Gastroesophageal sphincter (tissue), 3 donors: ENCODE results near the gene PCDHAC1.

ENCODE experiments used
- POLR2A ChIP-seq, 2 donors: fragments of 450-650 bp; IDR thresholded peaks; one replicate each; pipeline ENCODE4 v1.6.1; 2017; ENCODE audit warnings: antibody characterized with exemption in 2 of 2, mild to moderate bottlenecking in 2 of 2, moderate library complexity in 1 of 2
- POLR2AphosphoS5 ChIP-seq: sonication (generic); formaldehyde crosslinking; IDR thresholded peaks from one replicate; pipeline ENCODE4 v1.6.1; 2017; ENCODE audit warnings: antibody characterized with exemption
- TF ChIP-seq, protein P1 (sequence below), 4 experiments: fragments of 200-600 bp in 2 of 4; fragments of 450-650 bp in 2 of 4; sonication (generic) in 1 of 4; IDR thresholded peaks; one replicate each; pipeline ENCODE4 v1.5.1; 2017 to 2019; ENCODE audit warnings: antibody characterized with exemption in 4 of 4, mild to moderate bottlenecking in 2 of 4, moderate library complexity in 2 of 4

DNA sequence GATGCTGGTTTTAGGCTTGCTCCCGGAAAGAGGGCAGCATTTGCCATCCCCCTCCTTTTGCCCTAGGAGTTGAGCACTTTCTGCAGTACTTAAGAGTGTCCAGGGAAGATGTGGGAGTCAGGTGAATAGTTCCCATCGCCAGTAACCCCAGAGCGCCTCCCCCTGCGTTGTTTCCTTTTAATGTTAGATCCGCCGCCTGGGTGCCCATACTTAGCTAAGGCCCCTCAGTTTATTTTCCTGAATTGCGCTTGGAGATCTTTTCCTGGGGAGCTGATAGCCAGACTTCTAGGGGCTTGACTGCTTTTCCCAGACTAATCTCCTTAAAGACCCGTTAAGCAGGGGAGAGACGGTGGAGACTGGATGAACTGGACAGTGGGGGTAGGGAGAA lies 39.8 kb downstream of the PCDHAC1 start:
- TF ChIP-seq, protein P1, sequence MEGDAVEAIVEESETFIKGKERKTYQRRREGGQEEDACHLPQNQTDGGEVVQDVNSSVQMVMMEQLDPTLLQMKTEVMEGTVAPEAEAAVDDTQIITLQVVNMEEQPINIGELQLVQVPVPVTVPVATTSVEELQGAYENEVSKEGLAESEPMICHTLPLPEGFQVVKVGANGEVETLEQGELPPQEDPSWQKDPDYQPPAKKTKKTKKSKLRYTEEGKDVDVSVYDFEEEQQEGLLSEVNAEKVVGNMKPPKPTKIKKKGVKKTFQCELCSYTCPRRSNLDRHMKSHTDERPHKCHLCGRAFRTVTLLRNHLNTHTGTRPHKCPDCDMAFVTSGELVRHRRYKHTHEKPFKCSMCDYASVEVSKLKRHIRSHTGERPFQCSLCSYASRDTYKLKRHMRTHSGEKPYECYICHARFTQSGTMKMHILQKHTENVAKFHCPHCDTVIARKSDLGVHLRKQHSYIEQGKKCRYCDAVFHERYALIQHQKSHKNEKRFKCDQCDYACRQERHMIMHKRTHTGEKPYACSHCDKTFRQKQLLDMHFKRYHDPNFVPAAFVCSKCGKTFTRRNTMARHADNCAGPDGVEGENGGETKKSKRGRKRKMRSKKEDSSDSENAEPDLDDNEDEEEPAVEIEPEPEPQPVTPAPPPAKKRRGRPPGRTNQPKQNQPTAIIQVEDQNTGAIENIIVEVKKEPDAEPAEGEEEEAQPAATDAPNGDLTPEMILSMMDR (IDR thresholded peaks at IDR 0.05): no peak
- TF ChIP-seq POLR2A (IDR thresholded peaks at IDR 0.05) (no peak), POLR2AphosphoS5 (no peak)
